GM12864 (cell line): ENCODE data around the gene PRPF40A.

Experiments
- DNase-seq: peaks from one replicate; pipeline ENCODE4 v3.0.0-alpha.2; 2011; ENCODE audit warnings: low read depth
- H3K4me3 ChIP-seq: 2 replicates; pipeline ENCODE4 v1.5.1; 2011; ENCODE audit warnings: mild to moderate bottlenecking, low read depth, low read length, control low read depth
- TF ChIP-seq, protein P1 (sequence below): IDR thresholded peaks from 2 replicates; pipeline ENCODE4 v1.5.1; 2011; ENCODE audit warnings: low read depth, mild to moderate bottlenecking, moderate library complexity, low read length, control low read depth, inconsistent platforms; ENCODE audit errors: missing control alignments

PRPF40A gene

DNA sequence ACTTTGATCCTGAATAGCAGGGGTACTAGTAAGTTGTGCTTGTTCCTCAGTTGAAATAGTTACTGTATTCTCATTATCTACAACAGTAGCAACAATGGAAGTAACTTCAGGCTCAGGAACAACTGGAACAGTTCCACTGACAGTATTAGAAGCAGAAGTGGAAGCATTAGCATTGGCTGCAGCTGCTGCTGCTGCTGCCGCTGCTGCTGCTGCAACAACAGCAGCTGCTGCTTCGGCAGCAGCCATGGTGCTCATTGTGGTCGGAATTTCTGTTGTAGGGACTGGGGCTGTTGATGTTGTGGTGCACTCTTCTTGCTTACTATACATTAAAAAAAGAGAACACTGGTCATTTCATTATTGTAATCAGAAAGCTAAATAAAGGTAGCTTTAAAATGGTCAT lies 40.8 kb downstream of the PRPF40A start:
- TF ChIP-seq, protein P1, sequence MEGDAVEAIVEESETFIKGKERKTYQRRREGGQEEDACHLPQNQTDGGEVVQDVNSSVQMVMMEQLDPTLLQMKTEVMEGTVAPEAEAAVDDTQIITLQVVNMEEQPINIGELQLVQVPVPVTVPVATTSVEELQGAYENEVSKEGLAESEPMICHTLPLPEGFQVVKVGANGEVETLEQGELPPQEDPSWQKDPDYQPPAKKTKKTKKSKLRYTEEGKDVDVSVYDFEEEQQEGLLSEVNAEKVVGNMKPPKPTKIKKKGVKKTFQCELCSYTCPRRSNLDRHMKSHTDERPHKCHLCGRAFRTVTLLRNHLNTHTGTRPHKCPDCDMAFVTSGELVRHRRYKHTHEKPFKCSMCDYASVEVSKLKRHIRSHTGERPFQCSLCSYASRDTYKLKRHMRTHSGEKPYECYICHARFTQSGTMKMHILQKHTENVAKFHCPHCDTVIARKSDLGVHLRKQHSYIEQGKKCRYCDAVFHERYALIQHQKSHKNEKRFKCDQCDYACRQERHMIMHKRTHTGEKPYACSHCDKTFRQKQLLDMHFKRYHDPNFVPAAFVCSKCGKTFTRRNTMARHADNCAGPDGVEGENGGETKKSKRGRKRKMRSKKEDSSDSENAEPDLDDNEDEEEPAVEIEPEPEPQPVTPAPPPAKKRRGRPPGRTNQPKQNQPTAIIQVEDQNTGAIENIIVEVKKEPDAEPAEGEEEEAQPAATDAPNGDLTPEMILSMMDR: no peak
- no peak for DNase-seq
- no peak overlapping the region for H3K4me3 ChIP-seq

DNA sequence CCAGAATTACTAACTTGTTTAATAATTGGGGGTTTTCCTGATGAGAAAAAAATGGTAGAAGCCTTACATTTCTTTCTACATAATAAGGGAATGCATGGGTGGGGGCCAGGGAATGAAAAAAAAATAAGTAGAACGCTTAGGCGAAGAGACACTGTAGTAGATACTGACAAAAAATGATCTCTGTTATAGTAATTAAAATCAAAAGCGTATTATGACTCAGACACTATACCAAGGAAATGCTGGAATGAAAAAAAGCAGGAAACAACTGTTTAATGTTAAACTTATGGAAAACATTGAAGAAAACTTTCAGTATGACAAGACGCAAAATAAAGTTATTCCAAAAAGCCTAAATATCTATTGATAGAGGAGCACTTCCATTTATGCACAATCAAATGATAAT lies 42.9 kb downstream of the PRPF40A start:
- TF ChIP-seq, protein P1: no peak
- no peak overlapping the region for H3K4me3 ChIP-seq
- DNase-seq: no peak

DNA sequence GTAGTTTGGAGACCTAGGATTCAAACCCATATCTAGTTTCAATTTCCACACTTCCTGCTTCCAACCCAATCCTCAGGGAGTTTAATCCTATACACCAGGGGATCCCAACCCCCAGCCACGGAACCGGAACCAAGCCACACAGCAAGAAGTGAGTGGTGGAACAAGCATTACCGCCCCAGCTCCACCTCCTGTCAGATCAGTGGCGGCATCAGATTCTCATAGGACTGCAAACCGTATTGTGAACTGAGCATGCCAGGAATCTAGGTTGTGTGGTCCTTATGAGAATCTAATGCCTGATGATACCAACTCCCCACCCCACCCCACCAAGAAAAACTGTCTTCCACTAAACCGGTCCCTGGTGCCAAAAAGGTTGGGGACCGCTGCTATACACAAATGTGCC lies 52.5 kb downstream of the PRPF40A start:
- H3K4me3 ChIP-seq: no peak overlapping the region
- TF ChIP-seq, protein P1: no peak
- DNase-seq: no peak

DNA sequence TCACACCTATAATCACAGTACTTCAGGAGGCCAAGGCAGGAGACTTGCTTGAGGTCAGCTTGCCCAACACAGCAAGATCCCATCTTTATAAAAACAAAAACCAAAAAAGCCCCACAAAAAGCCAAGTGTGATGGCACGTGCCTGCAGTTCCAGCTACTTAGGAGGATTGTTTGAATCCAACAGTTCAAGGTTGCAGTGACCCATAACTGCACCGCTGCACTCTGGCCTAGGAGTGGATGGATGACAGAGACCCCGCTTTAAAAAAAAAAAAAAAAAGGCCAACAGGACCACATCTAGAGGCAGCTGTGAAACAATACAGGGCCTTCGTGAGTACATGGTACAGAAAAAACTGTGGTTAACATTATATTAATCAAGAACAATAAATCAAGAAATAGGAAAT lies 56.2 kb downstream of the PRPF40A start:
- DNase-seq: no peak
- H3K4me3 ChIP-seq: no peak overlapping the region
- TF ChIP-seq, protein P1: no peak

DNA sequence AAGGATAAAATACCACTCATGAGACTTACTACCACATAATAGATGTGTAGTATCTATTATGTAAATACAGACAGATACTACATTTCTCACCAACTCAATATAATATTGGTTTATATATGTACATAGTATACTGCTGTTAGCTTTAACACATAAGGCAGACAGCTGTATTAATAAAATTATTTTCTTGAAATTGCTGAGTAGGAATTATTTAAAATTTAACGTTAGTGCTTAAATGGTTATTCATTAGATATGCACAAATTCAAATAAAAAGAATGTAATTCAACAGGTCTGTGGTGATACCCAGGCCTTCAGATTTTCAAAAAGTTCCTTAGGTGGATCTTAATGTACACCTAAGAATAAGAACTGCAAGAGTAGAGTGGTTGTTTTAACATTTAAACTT lies 59.0 kb downstream of the PRPF40A start:
- DNase-seq: no peak
- no peak overlapping the region for H3K4me3 ChIP-seq
- TF ChIP-seq, protein P1: no peak

DNA sequence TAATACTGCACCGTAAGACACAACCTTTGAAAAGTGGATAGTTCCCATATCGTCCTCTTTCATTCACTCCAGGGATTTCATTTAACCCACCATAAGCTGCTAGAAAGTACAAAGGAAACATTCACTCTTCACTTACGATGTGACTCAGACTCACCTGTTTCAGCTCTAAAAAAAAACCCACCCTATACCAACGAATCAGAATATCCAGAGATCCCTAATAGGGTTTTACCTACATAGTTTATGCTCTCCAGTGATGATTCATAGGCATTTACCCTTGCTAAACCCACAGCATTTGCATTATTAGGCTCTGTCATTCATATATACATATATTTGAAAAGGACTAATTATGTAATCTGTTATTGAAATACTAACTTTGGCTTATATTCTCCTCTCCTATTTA lies 60.2 kb downstream of the PRPF40A start:
- no peak overlapping the region for H3K4me3 ChIP-seq
- no peak for DNase-seq
- TF ChIP-seq, protein P1: no peak

DNA sequence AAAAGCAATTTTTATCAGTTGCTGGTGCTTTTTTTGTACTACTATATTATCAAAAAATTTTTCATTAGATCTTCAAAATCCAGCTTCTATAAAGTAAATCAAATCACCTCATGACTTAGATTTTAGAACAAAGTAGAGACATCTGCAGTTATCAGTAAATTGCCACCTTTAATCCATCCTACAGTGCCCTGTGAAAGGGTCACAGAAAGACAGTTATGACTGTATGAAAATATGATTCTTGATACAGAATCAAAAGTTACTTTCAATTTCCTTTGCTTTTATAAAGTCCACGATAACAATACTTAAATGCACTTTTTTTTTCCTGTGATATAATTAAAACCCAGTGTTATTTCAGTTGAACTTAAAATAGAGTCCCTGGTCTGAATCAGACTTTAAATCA lies 61.4 kb downstream of the PRPF40A start:
- no peak overlapping the region for H3K4me3 ChIP-seq
- TF ChIP-seq, protein P1: no peak
- DNase-seq: no peak
